Activated CD4-positive, alpha-beta memory T cell treated with anti-CD3 and anti-CD28 coated beads, Interleukin-2, amount 10 ng/mL, durations not matched to agents 7 days and 5 days (primary cell): ENCODE data around the gene USP15. TPM values are rescaled to one million over a fixed set of nuclear protein-coding genes. Genes with fewer than 3 reads are reported as not detected.
"Not testable (repeated sequence)": the region's sequence is repeated elsewhere in the genome, so short reads cannot be mapped to it uniquely, and the experiment has no call there.

Experiments used
- CTCF ChIA-PET: fragments of 350-600 bp; sonication (Branson Sonifier 250); formaldehyde crosslinking; loops from one replicate; lab custom pipeline; 2021; ENCODE audit warnings: antibody characterized with exemption, inconsistent platforms; lab: Charles Lee
- POLR2A ChIA-PET: fragments of 350-600 bp; sonication (Branson Sonifier 250); formaldehyde crosslinking; loops from one replicate; lab custom pipeline; 2021; ENCODE audit warnings: antibody characterized with exemption; lab: Charles Lee
- DNase-seq: peaks from one replicate; pipeline ENCODE4 v3.0.0-alpha.2; 2020
- H3K27ac Mint-ChIP-seq: one replicate; pipeline ENCODE4 v1.8.0; 2021; ENCODE audit warnings: mild to moderate bottlenecking, mixed read lengths
- H3K27me3 Mint-ChIP-seq: one replicate; pipeline ENCODE4 v1.8.0; 2021; ENCODE audit warnings: mixed read lengths
- H3K36me3 Mint-ChIP-seq: one replicate; pipeline ENCODE4 v1.8.0; 2021; ENCODE audit warnings: low read depth, mixed read lengths
- H3K4me1 Mint-ChIP-seq: one replicate; pipeline ENCODE4 v1.8.0; 2021; ENCODE audit warnings: mixed read lengths
- H3K4me3 Mint-ChIP-seq: one replicate; pipeline ENCODE4 v1.8.0; 2021; ENCODE audit warnings: mild to moderate bottlenecking, mixed read lengths
- H3K9me3 Mint-ChIP-seq: one replicate; pipeline ENCODE4 v1.8.0; 2021; ENCODE audit warnings: mixed read lengths
- total RNA-seq, 2 experiments: library from RNA; stranded (reverse); gene quantifications; one replicate each; pipeline ENCODE4 v1.2.3, GENCODE V29; 2021

USP15 gene
- total RNA-seq, 2 experiments from 2014 or later: 134 to 161 TPM

DNA sequence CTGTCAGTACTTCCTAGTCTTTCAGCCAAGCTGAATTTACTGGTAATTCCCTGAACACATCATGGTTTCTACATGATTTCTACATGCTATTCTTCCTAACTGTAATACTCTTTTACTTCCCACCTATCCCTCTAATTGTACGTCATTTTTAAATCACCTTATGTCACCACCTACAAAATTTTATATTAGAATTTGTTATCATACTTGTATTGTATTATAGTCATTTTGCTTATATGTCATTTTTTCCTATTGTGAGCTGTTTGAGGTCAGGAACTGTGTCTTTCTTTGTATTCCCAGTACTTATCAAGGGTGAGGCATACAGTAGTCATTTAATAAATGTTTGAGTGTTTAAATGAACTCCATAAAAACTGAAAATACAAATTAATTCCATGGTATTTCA, 86.6 kb downstream of the USP15 start:
- ChIA-PET CTCF (no interaction called here), POLR2A (no interaction called here)
- no peaks in the 10 kb centered on the region for H3K27me3 Mint-ChIP-seq
- H3K36me3 Mint-ChIP-seq: peaks cover 55% of the 10 kb centered on the region
- peaks cover 3% of the 10 kb centered on the region for H3K9me3 Mint-ChIP-seq
- H3K27ac Mint-ChIP-seq: no peak overlapping the region
- peaks cover 20% of the 10 kb centered on the region for H3K4me1 Mint-ChIP-seq
- no peak overlapping the region for H3K4me3 Mint-ChIP-seq
- no peak for DNase-seq

DNA sequence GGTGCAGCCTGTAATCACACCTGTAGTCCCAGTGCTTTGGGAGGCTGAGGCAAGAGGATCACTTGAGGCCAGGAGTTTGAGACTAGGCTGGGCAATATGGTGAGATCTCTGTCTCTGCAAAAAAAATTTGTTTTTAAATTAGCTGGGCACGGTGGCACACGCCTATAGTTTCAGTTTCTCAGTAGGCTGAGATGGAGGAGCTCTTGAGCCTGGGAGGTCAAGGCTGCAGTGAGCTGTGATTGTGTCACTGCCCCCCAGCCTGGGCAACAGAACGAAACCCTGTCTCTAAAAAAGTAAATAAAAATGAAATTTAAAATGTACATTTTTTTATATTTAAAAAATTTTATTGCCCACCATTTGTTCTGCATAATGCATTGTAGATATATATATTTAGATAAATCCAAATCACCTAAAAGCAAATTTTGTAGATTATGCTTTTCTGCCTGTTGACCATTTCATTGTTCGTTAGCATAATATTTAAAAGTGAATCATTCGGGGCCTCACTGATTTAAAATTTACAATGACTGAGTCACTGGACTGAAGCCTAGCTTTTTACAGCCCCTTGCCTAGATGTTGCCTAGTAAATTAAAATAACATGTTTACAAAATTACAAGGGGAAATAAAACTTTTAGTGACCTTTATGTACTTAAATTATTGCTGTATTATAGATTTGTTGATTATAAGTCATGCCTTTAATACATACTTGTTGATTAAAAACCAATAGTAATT, 87.9 kb downstream of the USP15 start:
- Mint-ChIP-seq H3K4me1 (peaks cover 17% of the 10 kb centered on the region), H3K27me3 (no peaks in the 10 kb centered on the region), H3K9me3 (peaks cover 3% of the 10 kb centered on the region), H3K4me3 (no peak overlapping the region), H3K27ac (no peak overlapping the region), H3K36me3 (peaks cover 42% of the 10 kb centered on the region)
- CTCF ChIA-PET: no interaction called here
- no peak for DNase-seq
- POLR2A ChIA-PET: no interaction called here

DNA sequence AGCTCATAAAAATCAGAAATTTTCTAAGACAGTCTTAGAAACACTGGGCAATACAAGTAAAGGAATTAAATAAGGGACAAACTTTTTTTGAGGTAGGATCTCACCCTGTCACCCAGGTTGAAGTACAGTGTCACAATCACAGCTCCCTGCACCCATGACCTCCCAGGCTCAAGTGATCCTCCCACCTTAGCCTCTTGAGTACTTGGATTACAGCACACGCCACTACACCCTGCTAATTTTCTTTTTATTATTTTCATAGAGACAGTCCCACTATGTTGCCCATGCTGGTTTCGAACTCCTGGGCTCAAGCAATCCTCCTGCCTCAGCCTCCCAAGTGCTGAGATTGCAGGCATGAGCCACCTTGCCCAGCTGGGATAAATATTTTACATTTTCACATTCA, 90.3 kb downstream of the USP15 start:
- POLR2A ChIA-PET: interaction anchor here (0.8 to 1.4 kb wide), 2 partner anchors 15 to 91 kb away, joined by 3 read pairs; partner anchors contain the start of gene USP15
- Mint-ChIP-seq H3K9me3 (no peaks in the 10 kb centered on the region), H3K4me1 (peaks cover 14% of the 10 kb centered on the region), H3K27ac (no peak overlapping the region), H3K27me3 (no peaks in the 10 kb centered on the region), H3K36me3 (peaks cover 30% of the 10 kb centered on the region), H3K4me3 (no peak overlapping the region)
- no peak for DNase-seq
- CTCF ChIA-PET: no interaction called here

DNA sequence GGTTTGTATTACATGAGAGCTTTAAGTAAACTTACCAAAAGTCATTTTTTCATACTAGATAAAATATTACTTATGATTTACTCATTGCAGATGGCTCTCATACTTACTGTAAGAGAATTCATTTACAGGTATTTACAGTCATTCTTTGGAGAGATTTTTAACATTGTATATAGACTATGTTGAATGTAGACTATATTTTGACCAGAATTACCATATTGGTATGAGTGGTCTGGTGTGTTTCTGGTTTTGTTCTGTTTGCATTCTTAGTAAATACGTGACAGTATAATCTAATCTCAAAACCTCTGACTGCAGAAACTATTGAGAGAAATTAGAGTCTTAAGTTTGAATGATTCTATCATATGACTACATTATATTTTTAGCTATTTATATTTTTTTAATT, 91.1 kb downstream of the USP15 start:
- ChIA-PET CTCF (no interaction called here), POLR2A (interaction anchor here (0.9 to 1.4 kb wide), 2 partner anchors 83 to 91 kb away, joined by 3 to 4 read pairs; partner anchors contain the start of gene USP15)
- H3K4me3 Mint-ChIP-seq: no peak overlapping the region
- no peaks in the 10 kb centered on the region for H3K27me3 Mint-ChIP-seq
- peaks cover 33% of the 10 kb centered on the region for H3K36me3 Mint-ChIP-seq
- no peak for DNase-seq
- H3K27ac Mint-ChIP-seq: no peak overlapping the region
- H3K4me1 Mint-ChIP-seq: peaks cover 12% of the 10 kb centered on the region
- no peaks in the 10 kb centered on the region for H3K9me3 Mint-ChIP-seq

DNA sequence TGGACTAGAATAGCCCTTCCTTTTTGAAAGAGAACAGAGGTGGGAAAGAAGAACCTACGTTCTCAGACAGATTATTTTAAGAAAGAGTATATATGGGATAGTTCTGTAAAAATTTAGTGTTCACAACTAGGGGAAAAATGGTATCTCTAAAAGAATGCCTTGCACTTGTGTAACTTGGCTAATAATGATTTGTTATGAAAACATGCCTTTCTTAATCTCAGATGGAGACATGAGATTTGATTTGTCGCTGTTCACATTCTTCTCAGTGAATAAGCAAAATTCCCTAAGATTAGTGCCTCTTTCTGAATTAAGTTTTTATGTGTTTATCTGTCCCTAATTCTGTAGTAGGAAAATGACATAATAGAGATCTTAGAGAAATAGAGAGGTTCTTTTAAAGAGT, 100.8 kb downstream of the USP15 start:
- H3K27me3 Mint-ChIP-seq: no peaks in the 10 kb centered on the region
- peaks cover 11% of the 10 kb centered on the region for H3K9me3 Mint-ChIP-seq
- ChIA-PET POLR2A (no interaction called here), CTCF (no interaction called here)
- H3K27ac Mint-ChIP-seq: no peak overlapping the region
- peaks cover 64% of the 10 kb centered on the region for H3K36me3 Mint-ChIP-seq
- no peak for DNase-seq
- H3K4me1 Mint-ChIP-seq: peaks cover 6% of the 10 kb centered on the region
- no peak overlapping the region for H3K4me3 Mint-ChIP-seq

DNA sequence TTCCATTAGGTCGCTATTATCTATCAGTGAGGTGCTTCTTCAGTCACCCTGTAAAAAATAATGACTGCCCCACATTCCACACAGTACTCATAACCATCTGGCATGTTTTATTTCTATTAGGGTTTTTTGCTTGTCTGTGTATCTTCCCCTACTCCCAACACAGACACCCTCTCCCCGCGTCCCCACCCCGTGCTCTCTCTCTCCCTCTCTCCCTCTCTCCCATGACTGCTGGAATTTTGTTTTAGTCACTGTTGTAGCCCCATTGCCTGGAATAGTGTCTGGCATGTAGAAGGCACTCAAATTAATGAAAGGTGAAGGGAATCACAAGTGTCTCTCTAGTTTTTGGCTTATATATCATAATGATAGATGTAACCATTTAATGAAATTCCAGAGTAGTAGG, 103.3 kb downstream of the USP15 start:
- no peaks in the 10 kb centered on the region for H3K27me3 Mint-ChIP-seq
- H3K4me3 Mint-ChIP-seq: no peak overlapping the region
- peaks cover 16% of the 10 kb centered on the region for H3K4me1 Mint-ChIP-seq
- peaks cover 11% of the 10 kb centered on the region for H3K9me3 Mint-ChIP-seq
- DNase-seq: no peak
- no peak overlapping the region for H3K27ac Mint-ChIP-seq
- H3K36me3 Mint-ChIP-seq: peaks cover 76% of the 10 kb centered on the region
- CTCF ChIA-PET: no interaction called here
- POLR2A ChIA-PET: no interaction called here

DNA sequence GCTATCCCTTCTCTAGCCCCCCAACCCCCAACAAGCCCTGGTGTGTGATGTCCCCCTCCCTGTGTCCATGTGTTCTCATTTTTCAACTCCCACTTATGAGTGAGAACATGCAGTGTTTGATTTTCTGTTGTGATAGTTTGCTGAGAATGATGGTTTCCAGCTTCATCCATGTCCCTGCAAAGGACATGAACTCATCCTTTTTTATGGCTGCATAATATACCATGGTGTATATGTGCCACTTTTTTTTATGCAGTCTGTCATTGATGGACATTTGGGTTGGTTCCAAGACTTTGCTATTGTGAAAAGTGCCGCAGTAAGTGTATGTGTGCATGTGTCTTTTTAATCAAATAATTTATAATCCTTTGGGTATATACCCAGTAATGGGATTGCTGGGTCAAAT, 104.5 kb downstream of the USP15 start:
- peaks cover 16% of the 10 kb centered on the region for H3K4me1 Mint-ChIP-seq
- H3K36me3 Mint-ChIP-seq: peaks cover 78% of the 10 kb centered on the region
- POLR2A ChIA-PET, DNase-seq, H3K27me3 Mint-ChIP-seq, CTCF ChIA-PET, H3K27ac Mint-ChIP-seq, H3K4me3 Mint-ChIP-seq: not testable (repeated sequence)
- peaks cover 11% of the 10 kb centered on the region for H3K9me3 Mint-ChIP-seq

DNA sequence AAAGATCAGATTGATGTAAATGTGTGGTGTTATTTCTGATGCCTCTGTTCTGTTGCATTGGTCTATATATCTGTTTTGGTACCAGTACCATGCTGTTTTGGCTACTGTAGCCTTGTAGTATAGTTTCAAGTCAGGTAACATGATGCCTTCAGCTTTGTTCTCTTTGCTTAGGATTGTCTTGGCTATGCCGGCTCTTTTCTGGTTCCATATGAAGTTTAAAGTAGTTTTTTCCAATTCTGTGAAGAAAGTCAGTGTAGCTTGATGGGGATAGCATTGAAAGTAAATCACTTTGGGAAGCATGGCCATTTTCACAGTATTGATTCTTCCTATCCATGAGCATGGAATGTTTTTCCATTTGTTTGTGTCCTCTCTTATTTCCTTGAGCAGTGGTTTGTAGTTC, 105.6 kb downstream of the USP15 start:
- H3K27ac Mint-ChIP-seq, DNase-seq, H3K4me3 Mint-ChIP-seq, CTCF ChIA-PET, H3K27me3 Mint-ChIP-seq, POLR2A ChIA-PET: not testable (repeated sequence)
- Mint-ChIP-seq H3K36me3 (peaks cover 83% of the 10 kb centered on the region), H3K4me1 (peaks cover 16% of the 10 kb centered on the region), H3K9me3 (peaks cover 11% of the 10 kb centered on the region)

DNA sequence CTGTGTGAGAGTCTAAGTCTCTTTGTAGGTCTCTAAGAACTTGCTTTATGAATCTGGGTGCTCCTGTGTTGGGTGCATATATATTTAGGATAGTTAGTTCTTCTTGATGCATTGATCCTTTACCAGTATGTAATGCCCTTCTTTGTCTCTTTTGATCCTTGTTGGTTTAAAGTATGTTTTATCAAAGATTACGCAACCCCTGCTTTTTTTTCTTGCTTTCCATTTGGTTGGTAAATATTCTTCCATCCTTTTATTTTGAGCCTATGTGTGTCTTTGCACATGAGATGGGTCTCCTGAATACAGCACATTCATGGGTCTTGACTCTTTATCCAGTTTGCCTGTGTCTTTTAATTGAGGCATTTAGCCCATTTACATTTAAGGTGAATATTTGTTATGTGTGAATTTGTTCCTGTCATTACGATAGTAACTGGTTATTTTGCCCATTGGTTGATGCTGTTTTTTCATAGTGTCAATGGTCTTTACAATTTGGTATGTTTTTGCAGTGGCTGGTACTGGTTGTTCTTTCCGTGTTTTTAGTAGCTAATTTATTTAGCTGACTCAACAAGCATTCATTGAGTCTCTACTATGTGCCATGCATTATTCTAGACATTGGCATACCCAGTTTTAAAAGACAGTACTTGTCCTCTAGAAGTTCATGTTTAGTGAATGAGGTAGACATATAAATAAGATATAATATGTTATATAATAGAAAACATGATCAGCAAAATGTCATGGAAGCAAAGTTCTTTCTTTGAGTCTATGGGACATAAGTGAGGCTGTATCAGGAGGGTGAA, 108.4 kb downstream of the USP15 start:
- not testable (repeated sequence) for DNase-seq, H3K27ac Mint-ChIP-seq, H3K9me3 Mint-ChIP-seq, H3K27me3 Mint-ChIP-seq, H3K4me3 Mint-ChIP-seq
- Mint-ChIP-seq H3K4me1 (peaks cover 16% of the 10 kb centered on the region), H3K36me3 (peaks cover 74% of the 10 kb centered on the region)
- CTCF ChIA-PET: interaction anchor here (0.6 kb wide), 1 partner anchor 1873 kb away, joined by 4 read pairs; no protein-coding TSS in a partner anchor
- POLR2A ChIA-PET: interaction anchor here (0.7 to 1.2 kb wide), 2 partner anchors 13 to 160 kb away, joined by 3 to 4 read pairs; no protein-coding TSS in a partner anchor

DNA sequence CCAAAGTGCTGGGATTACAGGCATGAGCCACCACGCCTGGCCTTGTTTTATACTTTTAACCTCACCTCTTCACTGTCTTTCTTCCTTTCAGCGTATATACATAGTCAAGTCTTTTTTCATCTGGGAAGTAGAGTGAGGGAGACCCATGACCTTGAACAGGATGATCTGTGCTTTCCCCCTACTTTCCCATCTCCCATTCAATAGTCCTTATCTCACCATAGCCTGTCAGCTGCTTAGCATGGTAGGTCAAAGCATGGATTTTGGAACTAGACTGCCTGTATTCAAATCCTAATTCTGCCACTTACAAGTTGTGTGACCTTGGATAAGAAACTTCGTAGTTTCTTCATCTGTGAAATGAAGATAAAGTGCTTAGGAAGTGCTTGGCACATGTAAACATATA, 110.0 kb downstream of the USP15 start:
- no peak overlapping the region for H3K4me3 Mint-ChIP-seq
- peaks cover 1% of the 10 kb centered on the region for H3K9me3 Mint-ChIP-seq
- H3K27me3 Mint-ChIP-seq: no peaks in the 10 kb centered on the region
- H3K27ac Mint-ChIP-seq: no peak overlapping the region
- no peak for DNase-seq
- CTCF ChIA-PET: no interaction called here
- peaks cover 65% of the 10 kb centered on the region for H3K36me3 Mint-ChIP-seq
- POLR2A ChIA-PET: interaction anchor here (1.2 kb wide), 1 partner anchor 11 kb away, joined by 4 read pairs; no protein-coding TSS in a partner anchor
- peaks cover 20% of the 10 kb centered on the region for H3K4me1 Mint-ChIP-seq

DNA sequence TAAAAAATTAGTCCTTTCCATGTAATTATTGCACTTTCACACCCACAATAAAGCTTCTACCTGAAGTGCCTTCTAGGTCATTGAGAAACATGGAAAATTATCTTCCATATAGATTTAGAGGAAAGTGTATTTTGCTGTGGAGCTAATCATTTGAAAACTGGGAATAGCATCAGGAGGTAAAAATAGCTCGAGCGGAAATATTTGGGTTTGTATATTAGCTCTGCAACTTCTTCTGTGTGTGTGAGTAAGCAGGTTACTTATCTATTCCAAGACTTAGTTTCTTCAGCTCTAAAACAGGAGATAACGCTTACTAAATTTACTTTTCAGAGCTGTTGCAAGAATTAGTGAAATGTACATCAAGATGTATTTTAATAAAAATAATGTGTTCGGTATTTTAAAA, 111.5 kb downstream of the USP15 start:
- no peak for DNase-seq
- ChIA-PET CTCF (no interaction called here), POLR2A (no interaction called here)
- Mint-ChIP-seq H3K27me3 (no peaks in the 10 kb centered on the region), H3K36me3 (peaks cover 56% of the 10 kb centered on the region), H3K4me1 (peaks cover 17% of the 10 kb centered on the region), H3K9me3 (no peaks in the 10 kb centered on the region), H3K27ac (no peak overlapping the region), H3K4me3 (no peak overlapping the region)

DNA sequence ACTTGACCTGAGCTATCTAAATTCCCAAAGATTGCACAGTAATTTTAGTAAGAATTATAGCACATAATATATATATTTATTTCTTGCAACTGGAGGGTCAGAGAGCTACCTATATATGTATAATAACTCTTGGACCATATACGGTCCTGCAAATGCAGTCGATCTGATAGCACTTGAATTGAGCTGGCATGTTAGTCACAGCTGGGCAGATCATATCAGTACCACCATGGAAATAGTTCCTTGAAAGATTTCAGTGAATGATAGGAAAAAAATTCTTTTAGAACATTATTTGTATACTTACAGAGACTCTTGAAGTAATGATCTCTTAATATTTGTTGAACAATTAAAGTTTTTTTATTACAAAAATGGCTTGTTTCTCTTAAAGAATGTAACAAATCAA, 111.9 kb downstream of the USP15 start:
- Mint-ChIP-seq H3K27ac (no peak overlapping the region), H3K4me3 (no peak overlapping the region), H3K4me1 (peaks cover 17% of the 10 kb centered on the region), H3K9me3 (no peaks in the 10 kb centered on the region), H3K27me3 (no peaks in the 10 kb centered on the region), H3K36me3 (peaks cover 52% of the 10 kb centered on the region)
- ChIA-PET POLR2A (no interaction called here), CTCF (no interaction called here)
- no peak for DNase-seq

DNA sequence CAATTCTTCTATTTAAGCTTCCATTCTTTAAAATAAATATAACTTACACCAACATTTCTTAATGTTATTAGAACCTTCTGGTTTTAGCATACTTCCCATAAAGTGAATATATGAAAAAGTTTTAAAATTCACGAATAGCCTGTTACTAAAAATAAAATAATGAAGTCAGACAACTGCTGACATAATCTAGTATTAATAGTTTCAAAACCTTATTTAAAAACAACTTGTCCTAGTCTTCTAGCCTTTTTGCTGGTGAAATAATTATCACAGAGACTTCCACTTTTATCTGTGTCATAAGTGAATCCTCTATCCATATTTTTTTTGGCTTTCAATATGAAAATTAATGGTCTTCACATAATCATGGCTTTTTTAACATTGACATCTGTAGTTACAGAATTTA, 112.6 kb downstream of the USP15 start:
- Mint-ChIP-seq H3K36me3 (peaks cover 49% of the 10 kb centered on the region), H3K4me3 (no peak overlapping the region), H3K4me1 (peaks cover 13% of the 10 kb centered on the region), H3K9me3 (no peaks in the 10 kb centered on the region), H3K27me3 (no peaks in the 10 kb centered on the region), H3K27ac (no peak overlapping the region)
- DNase-seq: no peak
- ChIA-PET POLR2A (no interaction called here), CTCF (no interaction called here)
